K562 (cell line): ENCODE results near the gene TMEM132C. TPM values are rescaled to one million over a fixed set of nuclear protein-coding genes. Genes with fewer than 3 reads are reported as not detected.

ENCODE experiments used
- ATAC-seq: fragments of 200-7000 bp; cut with Tn5 transposase; 3 replicates; pipeline ENCODE4 v1.9.1; 2020; ENCODE audit warnings: moderate library complexity
- BruUV-seq: library from RNA; stranded (reverse); fragments of 400-500 nt; replicated peaks from 2 replicates; lab custom pipeline; 2021; lab: Mats Ljungman, UMichigan
- CTCF ChIA-PET: fragments of 300-600 bp; formaldehyde crosslinking; extraction: SDS; loops from one replicate; lab custom pipeline; 2021; ENCODE audit warnings: low intra/inter-chr PET ratio; lab: Yijun Ruan, JAX
- POLR2A ChIA-PET: fragments of 300-600, 350-650 bp; sonication (Branson Sonifier 250); formaldehyde crosslinking; extraction: SDS; loops from one replicate; lab custom pipeline; 2021; ENCODE audit warnings: antibody characterized with exemption, inconsistent platforms; lab: Yijun Ruan, JAX
- DNase-seq, 4 experiments: peaks; one replicate each; pipeline versions ENCODE4 v3.0.0 to v3.0.0-alpha.2; 2011 to 2018; ENCODE audit warnings: low spot score in 3 of 4, mixed read lengths in 3 of 4; ENCODE audit errors: extremely low read depth in 1 of 4
- FAIRE-seq: peaks from 2 replicates; lab custom pipeline; 2011; peaks lifted over from hg19 to GRCh38; lab: Jason Lieb, UNC
- H2AFZ ChIP-seq: 2 replicates; pipeline ENCODE4 v1.6.0; 2011; ENCODE audit warnings: low read depth, low read length, control low read depth, inconsistent platforms
- H3K27ac ChIP-seq: fragments of 200-600 bp; 3 replicates; pipeline ENCODE4 v1.8.0; 2011; ENCODE audit warnings: low read depth, mild to moderate bottlenecking, control low read depth, inconsistent platforms, low read length, moderate library complexity, mixed read lengths; ENCODE audit errors: extremely low read depth
- H3K27me3 ChIP-seq, 2 experiments: fragments of 300-600 bp in 1 of 2; 2 replicates in 1 of 2; 3 replicates in 1 of 2; pipeline versions ENCODE4 v1.6.0 to v1.8.0; 2011; ENCODE audit warnings: inconsistent platforms in 2 of 2, low read length in 2 of 2, mild to moderate bottlenecking in 1 of 2, mixed read lengths in 1 of 2, moderate library complexity in 1 of 2; ENCODE audit not compliant: control insufficient read depth in 2 of 2, insufficient read depth in 2 of 2
- H3K36me3 ChIP-seq: fragments of 300-600 bp; 3 replicates; pipeline ENCODE4 v1.8.0; 2011; ENCODE audit warnings: mild to moderate bottlenecking, low read length, inconsistent platforms; ENCODE audit not compliant: control insufficient read depth, insufficient read depth
- H3K4me1 ChIP-seq, 2 experiments: fragments of 200-600 bp in 1 of 2; replicated peaks in 1 of 2; 2 replicates in 1 of 2; 3 replicates in 1 of 2; pipeline versions ENCODE4 v1.5.1 to v1.8.0; 2011; ENCODE audit warnings: inconsistent platforms in 2 of 2, low read length in 2 of 2, mild to moderate bottlenecking in 1 of 2, mixed read lengths in 1 of 2, moderate library complexity in 1 of 2; ENCODE audit not compliant: control insufficient read depth in 2 of 2, insufficient read depth in 2 of 2
- H3K4me2 ChIP-seq: 2 replicates; pipeline ENCODE4 v1.6.1; 2011; ENCODE audit warnings: low read length, control low read depth, inconsistent platforms, mixed read lengths; ENCODE audit not compliant: insufficient read depth
- H3K4me3 ChIP-seq: fragments of 200-600 bp; sonication (generic), shearing (Covaris generic); 2 replicates; pipeline ENCODE4 v1.5.1; 2016; ENCODE audit warnings: control low read depth, inconsistent platforms
- H3K79me2 ChIP-seq: fragments of 200-600 bp; 3 replicates; pipeline ENCODE4 v1.8.0; 2011; ENCODE audit warnings: low read length, inconsistent platforms; ENCODE audit not compliant: control insufficient read depth, insufficient read depth
- H3K9ac ChIP-seq, 2 experiments: 2 replicates each; pipeline versions ENCODE4 v1.6.0 to v1.6.1; 2011; ENCODE audit warnings: low read depth in 2 of 2, low read length in 2 of 2, control low read depth in 1 of 2, inconsistent platforms in 1 of 2, mild to moderate bottlenecking in 1 of 2, mixed read lengths in 1 of 2; ENCODE audit not compliant: insufficient read depth in 1 of 2
- H3K9me1 ChIP-seq: one replicate; pipeline ENCODE4 v1.6.0; 2011; ENCODE audit warnings: inconsistent platforms, mild to moderate bottlenecking, low read length, moderate library complexity; ENCODE audit not compliant: control insufficient read depth, insufficient read depth
- H3K9me3 ChIP-seq: replicated peaks from 2 replicates; pipeline ENCODE4 v1.5.1; 2011; ENCODE audit warnings: low read depth, low read length, inconsistent platforms; ENCODE audit not compliant: control insufficient read depth, insufficient read depth
- H4K20me1 ChIP-seq: replicated peaks from 2 replicates; pipeline ENCODE4 v1.6.1; 2011; ENCODE audit warnings: low read length, inconsistent platforms, mixed read lengths; ENCODE audit not compliant: control insufficient read depth, insufficient read depth
- FOXK2 ChIP-seq, 2 experiments: fragments of 450-650 bp; IDR thresholded peaks in 1 of 2; conservative IDR thresholded peaks in 1 of 2; 2 replicates each; pipeline ENCODE4 v1.6.1; 2016; ENCODE audit warnings: low read depth in 2 of 2, mild to moderate bottlenecking in 1 of 2
- MNT ChIP-seq, 2 experiments: fragments of 450-650 bp; conservative IDR thresholded peaks; 2 replicates each; pipeline ENCODE4 v1.6.1; 2017; ENCODE audit warnings: mild to moderate bottlenecking in 2 of 2, moderate library complexity in 2 of 2
- MTF1 ChIP-seq: fragments of 250-450 bp; sonication (Bioruptor Pico); IDR thresholded peaks from 2 replicates; pipeline ENCODE4 v1.9.0; 2021; ENCODE audit warnings: moderate library complexity, mild to moderate bottlenecking, inconsistent platforms, borderline replicate concordance
- SAFB ChIP-seq: fragments of 200-400 bp; formaldehyde crosslinking; IDR thresholded peaks from 2 replicates; pipeline ENCODE4 v1.6.1; 2017; ENCODE audit warnings: low read depth, low read length, borderline replicate concordance
- ZKSCAN3 ChIP-seq: fragments of 250-450 bp; sonication (Bioruptor Pico); IDR thresholded peaks from 2 replicates; pipeline ENCODE4 v1.4.0; 2020
- ZNF79 ChIP-seq: fragments of 250-450 bp; sonication (Bioruptor Pico); IDR thresholded peaks from 2 replicates; pipeline ENCODE4 v1.4.0; 2020; ENCODE audit warnings: low read depth, mild to moderate bottlenecking, moderate library complexity
- WGBS: fragments of 100-300 bp; shearing (Covaris generic); methylation state at CpG from one replicate; pipeline ENCODE4 v1.1.6; 2016; ENCODE audit warnings: low coverage, mixed read lengths; ENCODE audit not compliant: insufficient coverage; ENCODE audit errors: missing lambda C conversion rate; 5-methylcytosine and 5-hydroxymethylcytosine counted together
- in situ Hi-C: fragments of 300-500 bp; cut with MboI; formaldehyde crosslinking; loops from 4 replicates; pipeline ENCODE4 v1.15.0; 2018; ENCODE audit warnings: inconsistent platforms, mixed read lengths
- intact Hi-C: fragments of 100-400 bp; cut with micrococcal nuclease; formaldehyde crosslinking; loops from 2 replicates; pipeline ENCODE4 v1.14.2; 2022
- polyA plus RNA-seq, 8 experiments: library from polyadenylated mRNA; depleted of rRNA in 4 of 8; stranded (reverse) in 5 of 8; unstranded in 3 of 8; fragments of >200 nt; fragmentation: Nextera tagmentation in 2 of 8; fragmentation: Illumina TruSeq in 1 of 8; extraction: Ambion mirVana in 2 of 8; extraction: Trizol in 1 of 8; gene quantifications; 2 replicates each; pipeline versions ENCODE4 v1.2.1 to v1.2.3, GENCODE V29; 2011 to 2014; ENCODE audit warnings: inconsistent platforms in 1 of 8, missing spikeins in 1 of 8
- total RNA-seq, 7 experiments: library from RNA; depleted of rRNA in 6 of 7; stranded (reverse); fragments of >200 nt in 6 of 7; fragmentation: Illumina TruSeq in 2 of 7; extraction: Trizol in 2 of 7; gene quantifications; 2 replicates each; pipeline versions ENCODE4 v1.2.1 to v1.2.3, GENCODE V29; 2011 to 2021; ENCODE audit warnings: low replicate concordance in 1 of 7

The TMEM132C gene
- total and polyA plus RNA-seq, 9 of the 15 experiments (the other 6 are each of a cell fraction or from before 2014, with no cell fraction given) = not detected

- Histone ChIP-seq H3K79me2 (no peaks in the 10 kb centered on the region), H3K9me3 (no peaks in the 10 kb centered on the region), H2AFZ (no peak overlapping the region), H3K9ac (no peak overlapping the region)
- ATAC-seq = no peak
- no peak for TF ChIP-seq ZKSCAN3 (CRISPR knock-in tag)
- no peak for TF ChIP-seq FOXK2 (conservative IDR thresholded peaks at IDR 0.05 in 1 of 2, IDR thresholded peaks at IDR 0.05 in 1 of 2; ENCODE audit: low read depth in 2 of 2)
- no peak for TF ChIP-seq SAFB
- no peak for TF ChIP-seq MTF1 (CRISPR knock-in tag)
- TF ChIP-seq ZNF79 = no peak
- TF ChIP-seq MNT (conservative IDR thresholded peaks at IDR 0.05) = no peak
- TF ChIP-seq, all 486 proteins: peak for 0
- H3K27ac ChIP-seq = no peak overlapping the region
- POLR2A ChIA-PET = no interaction called here
- no TSS peak for BruUV-seq
- intact Hi-C loops = no loop called here
- no peak for FAIRE-seq
- in situ Hi-C loops = no loop called here
- no peaks in the 10 kb centered on the region for H4K20me1 ChIP-seq
- H3K27me3 ChIP-seq = peaks cover 2 to 30% of the 10 kb centered on the region in 2 experiments; a peak in 4 of 5 replicates
- H3K4me1 ChIP-seq = no peaks in the 10 kb centered on the region
- no peak overlapping the region for H3K4me3 ChIP-seq
- H3K9me1 ChIP-seq = no peaks in the 10 kb centered on the region
- H3K36me3 ChIP-seq = no peaks in the 10 kb centered on the region
- no peak for DNase-seq
- WGBS = 1% methylated on average over 12 of the region's 12 CpGs
- CTCF ChIA-PET = no interaction called here
- H3K4me2 ChIP-seq = no peak overlapping the region
These were observed 177.6 kb downstream of the TMEM132C start for GRCh38 chr12:128444598-128444997.
